Measurements from ENCODE around the gene STARD9.

STARD9 gene

DNA sequence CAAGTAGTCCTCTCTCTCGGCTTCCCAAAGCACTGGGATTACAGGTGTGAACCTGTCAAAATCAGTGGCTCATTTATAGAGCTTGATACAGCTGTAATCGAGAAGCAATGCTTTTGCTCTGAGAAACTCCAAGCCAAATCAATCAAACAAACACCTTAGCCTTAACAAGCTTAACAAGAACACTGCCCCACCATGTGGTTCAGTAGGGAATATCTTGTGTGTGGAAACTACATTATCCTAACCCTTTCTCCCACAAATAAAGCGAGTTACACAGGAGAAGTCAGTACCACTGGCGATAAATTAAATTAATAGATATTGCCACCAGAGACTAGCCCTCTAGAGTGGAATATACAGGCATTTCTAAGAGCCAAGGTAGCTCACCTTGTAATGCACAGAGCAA lies 147.7 kb downstream of the STARD9 start:
- no peak overlapping the region for H3K27ac ChIP-seq
- no peak for TF ChIP-seq ZFX (IDR thresholded peaks at IDR 0.05)
- TF ChIP-seq, protein P1, sequence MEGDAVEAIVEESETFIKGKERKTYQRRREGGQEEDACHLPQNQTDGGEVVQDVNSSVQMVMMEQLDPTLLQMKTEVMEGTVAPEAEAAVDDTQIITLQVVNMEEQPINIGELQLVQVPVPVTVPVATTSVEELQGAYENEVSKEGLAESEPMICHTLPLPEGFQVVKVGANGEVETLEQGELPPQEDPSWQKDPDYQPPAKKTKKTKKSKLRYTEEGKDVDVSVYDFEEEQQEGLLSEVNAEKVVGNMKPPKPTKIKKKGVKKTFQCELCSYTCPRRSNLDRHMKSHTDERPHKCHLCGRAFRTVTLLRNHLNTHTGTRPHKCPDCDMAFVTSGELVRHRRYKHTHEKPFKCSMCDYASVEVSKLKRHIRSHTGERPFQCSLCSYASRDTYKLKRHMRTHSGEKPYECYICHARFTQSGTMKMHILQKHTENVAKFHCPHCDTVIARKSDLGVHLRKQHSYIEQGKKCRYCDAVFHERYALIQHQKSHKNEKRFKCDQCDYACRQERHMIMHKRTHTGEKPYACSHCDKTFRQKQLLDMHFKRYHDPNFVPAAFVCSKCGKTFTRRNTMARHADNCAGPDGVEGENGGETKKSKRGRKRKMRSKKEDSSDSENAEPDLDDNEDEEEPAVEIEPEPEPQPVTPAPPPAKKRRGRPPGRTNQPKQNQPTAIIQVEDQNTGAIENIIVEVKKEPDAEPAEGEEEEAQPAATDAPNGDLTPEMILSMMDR (conservative IDR thresholded peaks at IDR 0.05), result no peak; the same call in 1 of the 2 replicates

GRCh38 chr15:42724276-42724675 lies 148.9 kb downstream of the STARD9 start:
- no peak overlapping the region for H3K27ac ChIP-seq
- no peak for TF ChIP-seq ZFX (IDR thresholded peaks at IDR 0.05)
- TF ChIP-seq, protein P1 (conservative IDR thresholded peaks at IDR 0.05), result no peak

DNA sequence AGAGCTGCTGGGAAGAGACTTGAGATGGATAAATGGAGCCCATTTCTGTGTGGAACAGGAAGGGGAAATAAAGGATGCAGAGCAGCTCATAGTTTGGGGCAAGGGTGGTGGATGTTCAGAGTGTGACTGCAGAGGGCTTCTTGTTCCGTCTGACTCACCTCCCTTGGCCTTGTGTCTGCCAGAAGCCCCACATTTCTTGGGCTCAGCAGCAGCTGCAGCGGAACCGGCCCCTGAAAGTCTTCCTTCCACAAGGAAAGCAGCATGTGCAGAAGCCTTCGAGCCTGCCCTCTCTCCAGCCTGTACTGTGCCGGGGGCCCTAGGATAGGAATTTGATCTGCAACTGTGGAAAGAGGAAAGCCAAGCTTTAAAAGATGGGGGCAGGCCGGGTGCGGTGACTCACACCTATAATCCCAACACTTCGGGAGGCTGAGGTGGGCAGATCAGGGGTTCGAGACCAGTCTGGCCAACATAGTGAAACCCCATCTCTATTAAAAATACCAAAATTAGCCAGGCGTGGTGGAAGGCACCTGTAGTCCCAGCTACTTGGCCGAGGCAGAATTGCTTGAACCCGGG lies 150.0 kb downstream of the STARD9 start:
- TF ChIP-seq, protein P1 (conservative IDR thresholded peaks at IDR 0.05), result no peak
- no peak for TF ChIP-seq ZFX (IDR thresholded peaks at IDR 0.05)
- H3K27ac ChIP-seq, result no peak overlapping the region

DNA sequence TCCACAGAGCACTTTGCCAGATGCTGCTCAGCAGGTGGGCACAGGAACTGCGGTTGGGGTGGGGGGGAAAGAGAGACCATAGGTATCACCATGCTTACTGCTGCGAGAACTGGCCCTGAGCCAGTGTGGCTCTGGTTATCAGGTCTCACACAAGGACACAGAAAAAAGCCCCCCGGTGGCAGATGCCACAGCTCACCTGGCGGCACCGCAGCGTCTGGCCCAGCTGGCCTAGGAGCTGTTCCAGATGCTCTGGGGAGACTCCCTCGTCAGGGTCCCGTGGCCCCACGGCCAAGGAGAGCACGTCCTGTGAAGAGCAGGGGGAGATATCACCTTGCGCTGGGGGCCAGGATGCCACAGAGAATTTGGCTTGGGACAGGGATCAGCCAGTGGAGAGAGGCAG lies 150.7 kb downstream of the STARD9 start:
- TF ChIP-seq, protein P1 (conservative IDR thresholded peaks at IDR 0.05), result no peak

GRCh38 chr15:42727750-42728381 lies 152.5 kb downstream of the STARD9 start:
- TF ChIP-seq ZFX (IDR thresholded peaks at IDR 0.05), result no peak
- TF ChIP-seq, protein P1 (conservative IDR thresholded peaks at IDR 0.05), result no peak
- H3K27ac ChIP-seq, result no peak overlapping the region

More for the DNA sequence above, 150.7 kb downstream of the STARD9 start:
- H3K27ac ChIP-seq, result no peak overlapping the region

DNA sequence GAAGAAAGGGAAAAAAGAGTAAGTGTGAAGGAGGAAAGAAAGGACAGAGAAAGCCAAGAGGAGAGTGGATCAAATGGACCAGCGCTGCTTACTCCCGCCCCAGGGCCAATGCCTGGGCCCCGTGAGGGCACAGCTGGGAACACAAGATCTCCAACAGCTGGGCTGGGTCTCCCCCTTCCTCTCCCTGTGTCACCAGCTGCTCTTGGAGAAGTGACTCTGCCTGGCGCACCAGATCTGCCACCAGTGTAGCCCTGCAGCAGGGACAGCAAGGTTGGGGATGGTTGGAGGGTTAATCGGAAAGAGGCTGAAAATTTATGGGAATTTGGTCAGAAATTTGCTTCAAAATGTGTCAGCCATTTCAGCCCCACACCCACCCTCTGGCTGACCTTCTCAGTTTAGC lies 153.2 kb downstream of the STARD9 start:
- H3K27ac ChIP-seq, result no peak overlapping the region
- TF ChIP-seq ZFX (IDR thresholded peaks at IDR 0.05), result no peak
- TF ChIP-seq, protein P1 (conservative IDR thresholded peaks at IDR 0.05), result no peak

DNA sequence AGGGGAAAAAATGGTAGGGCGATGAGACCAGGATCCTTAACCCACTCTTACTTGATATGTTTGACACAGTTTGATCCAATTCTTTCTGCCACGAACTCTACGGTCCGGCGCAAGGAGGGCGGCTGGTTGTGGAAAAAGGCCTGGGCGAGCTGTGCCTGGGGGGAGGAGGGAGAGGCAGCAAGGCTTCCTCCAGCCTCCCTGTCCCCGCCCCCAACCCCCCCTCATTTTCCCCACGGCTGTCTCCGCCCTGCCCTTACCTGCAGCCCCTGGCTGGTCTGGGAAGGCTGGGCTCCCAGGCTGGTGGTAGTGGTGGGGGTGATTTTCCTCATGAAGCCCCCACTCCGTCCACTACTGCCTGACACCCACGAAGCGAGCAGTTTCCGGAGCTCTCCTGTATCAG lies 153.6 kb downstream of the STARD9 start:
- no peak for TF ChIP-seq ZFX (IDR thresholded peaks at IDR 0.05)
- TF ChIP-seq, protein P1 (conservative IDR thresholded peaks at IDR 0.05), result no peak
- H3K27ac ChIP-seq, result no peak overlapping the region
